ENCODE results near the gene TMPRSS15.

TMPRSS15 gene

DNA sequence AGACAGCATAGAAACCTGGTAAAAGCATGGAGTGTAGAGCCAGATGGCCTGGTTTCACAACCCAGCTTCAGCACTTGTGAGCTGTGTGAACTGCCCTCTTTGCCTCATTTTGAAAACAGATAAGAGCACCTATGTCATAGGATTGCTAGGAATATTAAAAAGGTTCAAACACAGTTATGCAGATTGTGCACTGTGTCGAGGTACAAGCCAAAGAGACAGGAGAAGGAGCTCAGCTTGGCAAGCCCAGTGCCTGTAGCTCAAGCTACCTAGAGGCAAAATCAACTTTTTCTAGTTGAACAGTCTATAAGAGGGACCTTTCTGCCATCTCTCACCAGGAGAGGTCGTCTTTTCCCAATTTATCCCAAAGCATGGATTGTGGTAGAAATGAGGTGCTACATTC lies 153.9 kb downstream of the TMPRSS15 start:
- no peak for DNase-seq (ENCODE audit: extremely low spot score)
- ChIA-PET POLR2A (no interaction called here), CTCF (no interaction called here)
- TF ChIP-seq SP1 (IDR thresholded peaks at IDR 0.05) (no peak), TARDBP (IDR thresholded peaks at IDR 0.05) (no peak), SUZ12 (IDR thresholded peaks at IDR 0.05) (no peak), BHLHE40 (IDR thresholded peaks at IDR 0.05; ENCODE audit: borderline replicate concordance) (no peak), L3MBTL2 (conservative IDR thresholded peaks at IDR 0.05) (no peak), FOXK2 (IDR thresholded peaks at IDR 0.05) (no peak), CTBP1 (IDR thresholded peaks at IDR 0.05; ENCODE audit: borderline replicate concordance) (no peak), FOXM1 (IDR thresholded peaks at IDR 0.05; ENCODE audit: borderline replicate concordance) (no peak)
- TF ChIP-seq, protein P1, sequence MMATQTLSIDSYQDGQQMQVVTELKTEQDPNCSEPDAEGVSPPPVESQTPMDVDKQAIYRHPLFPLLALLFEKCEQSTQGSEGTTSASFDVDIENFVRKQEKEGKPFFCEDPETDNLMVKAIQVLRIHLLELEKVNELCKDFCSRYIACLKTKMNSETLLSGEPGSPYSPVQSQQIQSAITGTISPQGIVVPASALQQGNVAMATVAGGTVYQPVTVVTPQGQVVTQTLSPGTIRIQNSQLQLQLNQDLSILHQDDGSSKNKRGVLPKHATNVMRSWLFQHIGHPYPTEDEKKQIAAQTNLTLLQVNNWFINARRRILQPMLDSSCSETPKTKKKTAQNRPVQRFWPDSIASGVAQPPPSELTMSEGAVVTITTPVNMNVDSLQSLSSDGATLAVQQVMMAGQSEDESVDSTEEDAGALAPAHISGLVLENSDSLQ (IDR thresholded peaks at IDR 0.05): no peak

DNA sequence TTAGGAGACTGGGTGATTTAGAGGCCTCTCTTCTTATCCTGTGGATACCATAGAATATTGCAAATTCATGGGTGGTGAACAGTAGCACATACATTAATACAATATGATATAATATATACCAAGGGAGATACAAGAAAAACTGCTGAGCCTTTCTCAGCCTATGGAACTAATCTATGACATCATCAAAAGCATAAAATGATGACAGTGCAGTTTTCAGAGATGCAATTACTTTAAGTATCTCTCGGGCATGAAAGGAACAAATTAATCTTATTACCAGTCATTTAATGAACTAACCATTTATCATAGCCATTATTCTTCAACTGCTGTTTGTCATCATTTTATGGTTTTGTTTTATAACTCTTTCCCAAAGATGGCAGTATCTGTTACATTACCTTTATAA lies 155.4 kb downstream of the TMPRSS15 start:
- DNase-seq (ENCODE audit: extremely low spot score): no peak
- CTCF ChIA-PET: no interaction called here
- TF ChIP-seq CTBP1 (IDR thresholded peaks at IDR 0.05; ENCODE audit: borderline replicate concordance): no peak
- no peak for TF ChIP-seq NFRKB (IDR thresholded peaks at IDR 0.05)
- TF ChIP-seq SP1 (IDR thresholded peaks at IDR 0.05): no peak
- no peak for TF ChIP-seq HDGF (IDR thresholded peaks at IDR 0.05; ENCODE audit: borderline replicate concordance)
- TF ChIP-seq, protein P1 (IDR thresholded peaks at IDR 0.05): no peak
- no peak for TF ChIP-seq SUZ12 (IDR thresholded peaks at IDR 0.05)
- TF ChIP-seq FOXK2 (IDR thresholded peaks at IDR 0.05): no peak
- TF ChIP-seq ELF4 (IDR thresholded peaks at IDR 0.05): no peak
- TF ChIP-seq L3MBTL2 (conservative IDR thresholded peaks at IDR 0.05): no peak
- POLR2A ChIA-PET: no interaction called here

DNA sequence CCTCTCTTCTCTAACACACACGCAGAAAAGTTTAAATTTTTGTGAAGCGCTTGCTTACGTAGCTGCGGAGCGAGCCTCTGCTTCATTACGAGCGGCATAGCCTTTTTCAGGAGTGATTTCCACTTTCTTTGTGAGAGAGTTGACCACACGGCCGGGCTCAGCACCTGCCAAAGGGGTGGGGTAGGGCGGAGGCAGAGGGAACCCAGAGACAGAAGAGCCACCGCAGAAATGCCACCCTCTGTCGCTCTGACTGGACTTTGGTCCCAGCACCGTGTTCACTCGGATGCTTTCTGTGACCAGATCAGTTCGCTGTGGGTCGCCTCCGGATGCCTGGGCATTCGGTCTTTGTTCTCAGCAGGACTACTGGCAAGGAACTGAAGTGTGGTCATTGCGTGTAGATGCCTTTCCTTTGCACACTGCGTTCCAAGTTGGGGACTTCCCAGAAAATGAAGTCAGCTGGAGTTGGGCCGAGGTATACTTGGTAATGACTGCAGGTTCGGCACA lies 158.1 kb downstream of the TMPRSS15 start:
- TF ChIP-seq BHLHE40 (IDR thresholded peaks at IDR 0.05; ENCODE audit: borderline replicate concordance) (no peak), SP1 (IDR thresholded peaks at IDR 0.05) (no peak), LEF1 (IDR thresholded peaks at IDR 0.05; ENCODE audit: borderline replicate concordance) (no peak), FOXA1 (IDR thresholded peaks at IDR 0.05) (no peak), FOXK2 (IDR thresholded peaks at IDR 0.05) (no peak), SUZ12 (IDR thresholded peaks at IDR 0.05) (no peak), ZNF384 (IDR thresholded peaks at IDR 0.05) (no peak), TARDBP (IDR thresholded peaks at IDR 0.05) (no peak), NFRKB (IDR thresholded peaks at IDR 0.05) (no peak)
- TF ChIP-seq, protein P1 (IDR thresholded peaks at IDR 0.05): no peak
- peak; percentile 30 for DNase-seq (ENCODE audit: extremely low spot score)
- ChIA-PET POLR2A (no interaction called here), CTCF (no interaction called here)

DNA sequence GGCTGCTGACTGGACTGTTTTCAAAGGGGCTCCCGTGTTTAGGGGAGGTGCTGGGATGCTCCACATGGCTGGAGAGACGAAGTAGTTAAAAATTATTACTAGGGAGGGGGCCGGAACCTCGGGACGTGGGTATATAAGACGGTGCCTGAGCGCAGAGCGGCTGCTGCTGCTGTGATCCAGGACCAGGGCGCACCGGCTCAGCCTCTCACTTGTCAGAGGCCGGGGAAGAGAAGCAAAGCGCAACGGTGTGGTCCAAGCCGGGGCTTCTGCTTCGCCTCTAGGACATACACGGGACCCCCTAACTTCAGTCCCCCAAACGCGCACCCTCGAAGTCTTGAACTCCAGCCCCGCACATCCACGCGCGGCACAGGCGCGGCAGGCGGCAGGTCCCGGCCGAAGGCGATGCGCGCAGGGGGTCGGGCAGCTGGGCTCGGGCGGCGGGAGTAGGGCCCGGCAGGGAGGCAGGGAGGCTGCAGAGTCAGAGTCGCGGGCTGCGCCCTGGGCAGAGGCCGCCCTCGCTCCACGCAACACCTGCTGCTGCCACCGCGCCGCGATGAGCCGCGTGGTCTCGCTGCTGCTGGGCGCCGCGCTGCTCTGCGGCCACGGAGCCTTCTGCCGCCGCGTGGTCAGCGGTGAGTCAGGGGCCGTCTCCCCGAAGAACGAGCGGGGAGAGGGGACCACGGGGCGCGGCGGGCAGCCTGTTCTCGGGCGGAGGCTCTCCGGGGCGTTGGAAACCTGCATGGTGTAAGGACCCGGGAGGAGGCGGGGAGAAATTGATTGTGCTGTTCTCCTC lies 158.7 kb downstream of the TMPRSS15 start, which contains the start of gene CHODL:
Gene CHODL, plus strand, starts transcription at position 163 of the 793 bp plus-strand sequence. Its CDS starts 391 bp downstream, at position 554.
- ChIA-PET POLR2A (no interaction called here), CTCF (no interaction called here)
- DNase-seq (ENCODE audit: extremely low spot score): peak; percentile 27

DNA sequence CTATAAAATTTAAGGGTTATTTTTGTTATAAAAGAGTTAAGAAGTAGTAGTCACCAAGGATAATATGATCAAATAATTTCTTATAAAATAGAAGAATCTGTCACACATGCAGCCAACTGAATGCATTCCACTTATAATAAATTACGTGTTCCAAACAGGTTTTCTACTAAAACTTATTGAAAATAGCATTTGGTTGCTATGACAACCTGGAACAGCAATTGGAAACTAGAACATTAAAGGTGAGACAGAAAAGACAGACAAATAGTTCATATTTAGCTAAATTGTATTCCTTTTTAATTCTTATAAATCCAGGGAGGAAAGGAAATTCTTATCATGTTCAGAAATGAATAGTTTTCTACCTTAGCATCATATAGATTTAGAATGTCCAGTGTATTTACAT lies 168.0 kb downstream of the TMPRSS15 start:
- POLR2A ChIA-PET: no interaction called here
- TF ChIP-seq ARNT (IDR thresholded peaks at IDR 0.05) (no peak), NFRKB (IDR thresholded peaks at IDR 0.05) (no peak), FOXA1 (IDR thresholded peaks at IDR 0.05) (no peak), SP1 (IDR thresholded peaks at IDR 0.05) (no peak), FOXK2 (IDR thresholded peaks at IDR 0.05) (no peak), CTBP1 (IDR thresholded peaks at IDR 0.05; ENCODE audit: borderline replicate concordance) (no peak), BHLHE40 (IDR thresholded peaks at IDR 0.05; ENCODE audit: borderline replicate concordance) (no peak), FOXM1 (IDR thresholded peaks at IDR 0.05; ENCODE audit: borderline replicate concordance) (no peak), HDGF (IDR thresholded peaks at IDR 0.05; ENCODE audit: borderline replicate concordance) (no peak)
- TF ChIP-seq, protein P1 (IDR thresholded peaks at IDR 0.05): no peak
- CTCF ChIA-PET: no interaction called here
- DNase-seq (ENCODE audit: extremely low spot score): no peak

More for the DNA sequence above, 158.7 kb downstream of the TMPRSS15 start, which contains the start of gene CHODL:
- TF ChIP-seq NFRKB (IDR thresholded peaks at IDR 0.05): no peak
- no peak for TF ChIP-seq SUZ12 (IDR thresholded peaks at IDR 0.05)
- no peak for TF ChIP-seq FOXM1 (IDR thresholded peaks at IDR 0.05; ENCODE audit: borderline replicate concordance)
- no peak for TF ChIP-seq BHLHE40 (IDR thresholded peaks at IDR 0.05; ENCODE audit: borderline replicate concordance)

DNA sequence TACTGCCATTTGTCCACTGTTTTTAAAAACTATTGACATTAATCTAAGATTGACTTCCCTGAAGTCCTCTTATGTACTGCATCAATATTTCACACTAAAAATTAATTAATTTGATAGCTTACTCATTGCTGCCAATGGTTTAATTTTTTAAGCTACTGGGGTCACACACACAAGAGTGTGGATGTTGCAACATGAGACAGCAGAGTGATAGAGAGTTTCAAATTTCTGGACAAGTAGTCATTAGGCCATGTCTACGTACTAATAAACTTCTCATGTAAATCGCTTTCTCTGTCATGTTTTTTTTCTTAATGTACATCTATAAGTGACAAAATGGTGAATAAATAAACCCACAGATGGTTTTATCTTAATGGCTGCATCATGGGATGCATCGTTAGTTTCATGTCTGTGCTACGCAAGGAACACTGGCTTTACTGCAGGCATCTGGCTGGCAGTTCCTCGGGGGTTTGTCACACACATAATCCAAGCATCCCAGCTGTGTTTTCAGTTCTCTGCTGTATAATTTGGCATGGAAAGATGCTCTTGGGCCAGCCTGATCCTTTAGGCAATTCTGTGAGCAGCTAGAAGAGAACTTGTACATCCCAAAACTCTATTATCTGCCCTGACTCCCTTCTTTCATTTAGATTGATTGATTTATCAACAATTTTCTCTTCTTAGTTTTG lies 175.4 kb downstream of the TMPRSS15 start:
- DNase-seq (ENCODE audit: extremely low spot score): no peak
- ChIA-PET POLR2A (no interaction called here), CTCF (no interaction called here)
- no peak for TF ChIP-seq HDGF (IDR thresholded peaks at IDR 0.05; ENCODE audit: borderline replicate concordance)

Data from HEK293T (cell line).